Stomach (tissue), 9 donors: Measurements from ENCODE around the gene ADAMTS6. TPM values are rescaled to one million over a fixed set of nuclear protein-coding genes. Genes with fewer than 3 reads are reported as not detected.
A peak's percentile ranks its signal among the peaks of the same experiment; 100 is the strongest.

Experiments
- DNase-seq, 2 donors: peaks; one replicate each; pipeline versions ENCODE4 v3.0.0 to v3.0.0-alpha.2; 2013 to 2019
- H3K27ac ChIP-seq, 5 donors: fragments of 200-600 bp in 4 of 5; sonication (generic) in 4 of 5; one replicate each; pipeline ENCODE4 v1.5.1; 2013 to 2019; ENCODE audit warnings: mild to moderate bottlenecking in 1 of 5, moderate library complexity in 1 of 5
- H3K27me3 ChIP-seq, 3 donors: fragments of 200-600 bp; sonication (generic); one replicate each; pipeline ENCODE4 v1.5.1; 2017 to 2019; ENCODE audit warnings: mixed run types in 1 of 3
- H3K36me3 ChIP-seq, 4 donors: fragments of 200-600 bp; sonication (generic); 1 replicate in 3 of 4; 2 replicates in 1 of 4; pipeline ENCODE4 v1.5.1; 2016 to 2019
- H3K4me1 ChIP-seq, 4 donors: fragments of 200-600 bp; sonication (generic); one replicate each; pipeline ENCODE4 v1.5.1; 2016 to 2019
- H3K4me3 ChIP-seq, 4 donors: fragments of 200-600 bp; sonication (generic) in 3 of 4; one replicate each; pipeline ENCODE4 v1.5.1; 2016 to 2019; ENCODE audit warnings: mild to moderate bottlenecking in 1 of 4
- H3K9me3 ChIP-seq, 4 donors: fragments of 200-600 bp; sonication (generic); one replicate each; pipeline ENCODE4 v1.5.1; 2016 to 2019
- CTCF ChIP-seq, 7 experiments: fragments of 450-650 bp in 4 of 7; fragments of 200-600 bp in 3 of 7; sonication (generic) in 3 of 7; IDR thresholded peaks; one replicate each; pipeline ENCODE4 v1.5.1; 2016 to 2019; ENCODE audit warnings: antibody characterized with exemption in 7 of 7, control low read depth in 2 of 7, mild to moderate bottlenecking in 1 of 7
- EP300 ChIP-seq: sonication (generic); formaldehyde crosslinking; IDR thresholded peaks from one replicate; pipeline ENCODE4 v1.6.1; 2017; ENCODE audit warnings: antibody characterized with exemption
- POLR2A ChIP-seq, 4 donors: fragments of 450-650 bp; IDR thresholded peaks; one replicate each; pipeline ENCODE4 v1.6.1; 2016; ENCODE audit warnings: antibody characterized with exemption in 4 of 4, control low read depth in 2 of 4, mild to moderate bottlenecking in 1 of 4, moderate library complexity in 1 of 4
- POLR2AphosphoS5 ChIP-seq, 3 donors: sonication (generic); formaldehyde crosslinking; IDR thresholded peaks; one replicate each; pipeline ENCODE4 v1.6.1; 2016; ENCODE audit warnings: antibody characterized with exemption in 3 of 3
- WGBS, 5 donors: extraction: QIAGEN DNeasy Blood & Tissue Kit in 3 of 5; methylation state at CpG; one replicate each; pipeline versions ENCODE4 v1.1.5 to v1.1.7; 2013 to 2018; 5-methylcytosine and 5-hydroxymethylcytosine counted together
- intact Hi-C: fragments of 100-400 bp; cut with DNase I; formaldehyde crosslinking; loops from one replicate; pipeline ENCODE4 v1.15.1; 2023; ENCODE audit warnings: low total_unique reads
- polyA plus RNA-seq, 3 donors: library from polyadenylated mRNA; stranded (reverse); fragments of 200-250 nt; gene quantifications; one replicate each; pipeline ENCODE4 v1.2.3, GENCODE V29; 2013
- total RNA-seq, 5 donors: library from RNA; depleted of rRNA; stranded (reverse); fragments of >200 nt; gene quantifications; one replicate each; pipeline versions ENCODE4 v1.1.0 to v1.2.3, GENCODE V29; 2014 to 2016
- donor health status: healthy with polysubstance abuse.
- donor health status: Bipolar disorder and iron deficiency.
- donor health status: healthy.

ADAMTS6 gene
- total and polyA plus RNA-seq, 8 donors, result 0.15 to 43.3 (median 0.58) TPM; not detected in 1

GRCh38 chr5:65356274-65356673 is 125.4 kb downstream of the ADAMTS6 start:
- intact Hi-C loops, result no loop called here
- no peaks in the 10 kb centered on the region for H3K4me1 ChIP-seq

GRCh38 chr5:65355301-65355700 is 126.4 kb downstream of the ADAMTS6 start:
- no peak for TF ChIP-seq POLR2A (IDR thresholded peaks at IDR 0.05)
- no peak for TF ChIP-seq EP300
- no peak for TF ChIP-seq CTCF (IDR thresholded peaks at IDR 0.05)
- no peak for TF ChIP-seq POLR2AphosphoS5 (IDR thresholded peaks at IDR 0.05)
- no peaks in the 10 kb centered on the region for H3K27me3 ChIP-seq
- no peak overlapping the region for H3K4me3 ChIP-seq
- DNase-seq, result no peak
- H3K4me1 ChIP-seq, result no peaks in the 10 kb centered on the region
- H3K9me3 ChIP-seq, result no peaks in the 10 kb centered on the region
- no peak overlapping the region for H3K27ac ChIP-seq
- WGBS, 5 donors, result 63 to 79% (median 67%) methylated on average over 1 of the region's 1 CpG
- H3K36me3 ChIP-seq, result no peaks in the 10 kb centered on the region
- intact Hi-C loops, result no loop called here

More at GRCh38 chr5:65356274-65356673, 125.4 kb downstream of the ADAMTS6 start:
- WGBS, 5 donors, result 65 to 79% (median 78%) methylated on average over 1 of the region's 1 CpG
- H3K27ac ChIP-seq, result no peak overlapping the region
- H3K4me3 ChIP-seq, result no peak overlapping the region
- H3K27me3 ChIP-seq, result no peaks in the 10 kb centered on the region
- H3K36me3 ChIP-seq, result no peaks in the 10 kb centered on the region
- no peak for TF ChIP-seq EP300
- TF ChIP-seq POLR2AphosphoS5 (IDR thresholded peaks at IDR 0.05), result no peak
- TF ChIP-seq POLR2A (IDR thresholded peaks at IDR 0.05), result no peak
- no peak for TF ChIP-seq CTCF (IDR thresholded peaks at IDR 0.05)
- DNase-seq, result no peak
- H3K9me3 ChIP-seq, result no peaks in the 10 kb centered on the region

GRCh38 chr5:65341835-65342234 is 139.9 kb downstream of the ADAMTS6 start:
- Histone ChIP-seq H3K27ac (no peak overlapping the region), H3K4me3 (no peak overlapping the region)
- intact Hi-C loops, result no loop called here

GRCh38 chr5:65338606-65339151 is 143.0 kb downstream of the ADAMTS6 start:
- Histone ChIP-seq H3K27ac (no peak overlapping the region), H3K9me3 (peaks cover 0 to 34% (median 9%) of the 10 kb centered on the region in 4 donors), H3K4me1 (no peaks in the 10 kb centered on the region), H3K27me3 (no peaks in the 10 kb centered on the region), H3K36me3 (no peaks in the 10 kb centered on the region), H3K4me3 (no peak overlapping the region)
- no peak for DNase-seq
- intact Hi-C loops, result no loop called here
- WGBS, 5 donors, result 92 to 95% (median 93%) methylated on average over 2 to 3 of the region's 3 CpGs
- no peak for TF ChIP-seq POLR2A (IDR thresholded peaks at IDR 0.05)
- TF ChIP-seq EP300, result no peak
- TF ChIP-seq POLR2AphosphoS5 (IDR thresholded peaks at IDR 0.05), result no peak
- TF ChIP-seq CTCF (IDR thresholded peaks at IDR 0.05), result no peak

More at GRCh38 chr5:65341835-65342234, 139.9 kb downstream of the ADAMTS6 start:
- no peak for DNase-seq
- H3K27me3 ChIP-seq, result no peaks in the 10 kb centered on the region
- no peaks in the 10 kb centered on the region for H3K36me3 ChIP-seq
- no peaks in the 10 kb centered on the region for H3K4me1 ChIP-seq
- H3K9me3 ChIP-seq, result peaks cover 0 to 34% (median 9%) of the 10 kb centered on the region in 4 donors
- TF ChIP-seq EP300 (no peak), POLR2A (IDR thresholded peaks at IDR 0.05) (no peak), POLR2AphosphoS5 (IDR thresholded peaks at IDR 0.05) (no peak)

GRCh38 chr5:65334077-65334476 is 147.6 kb downstream of the ADAMTS6 start:
- TF ChIP-seq EP300 (no peak), POLR2AphosphoS5 (IDR thresholded peaks at IDR 0.05) (no peak), POLR2A (IDR thresholded peaks at IDR 0.05) (no peak), CTCF (IDR thresholded peaks at IDR 0.05) (no peak)
- 46 to 63% (median 49%) methylated on average over 4 of the region's 4 CpGs for WGBS, 5 donors
- Histone ChIP-seq H3K4me1 (peaks cover 0 to 7% (median 0%) of the 10 kb centered on the region in 4 donors), H3K36me3 (no peaks in the 10 kb centered on the region), H3K4me3 (no peak overlapping the region), H3K9me3 (no peaks in the 10 kb centered on the region), H3K27ac (no peak overlapping the region), H3K27me3 (no peaks in the 10 kb centered on the region)
- intact Hi-C loops, result no loop called here
- DNase-seq, result peak; percentile 29 to 52
